Activated T-cell treated with anti-CD3 and anti-CD28 coated beads, Interleukin-2, amount 50 U/mL, for 48 hours (primary cell): ENCODE results near the gene LTBP1.
"Not testable (repeated sequence)": the region's sequence is repeated elsewhere in the genome, so short reads cannot be mapped to it uniquely, and the experiment has no call there.

Source experiments
- DNase-seq, 2 experiments: peaks; one replicate each; pipeline ENCODE4 v3.0.0-alpha.2; 2020

Gene LTBP1

DNA sequence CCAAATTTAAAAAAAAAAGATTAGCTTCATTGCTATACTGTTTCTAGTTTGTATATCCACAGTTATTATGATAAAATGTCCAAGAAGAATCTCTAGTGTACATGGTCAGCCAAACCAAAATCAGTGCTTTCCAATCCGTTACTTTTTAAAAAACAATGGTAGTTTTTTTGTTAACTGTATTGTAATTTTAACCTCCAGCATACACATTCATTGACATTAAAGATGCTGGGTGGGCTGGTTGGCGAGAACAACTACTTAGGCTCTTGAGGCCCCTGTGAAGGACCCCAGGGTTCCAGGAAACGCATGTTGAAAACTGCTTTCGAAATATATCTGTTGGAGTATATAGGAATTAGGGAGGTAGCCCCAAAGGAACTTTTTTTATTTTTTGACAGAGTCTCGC is 422.4 kb downstream of the LTBP1 start:
- no peak for DNase-seq

DNA sequence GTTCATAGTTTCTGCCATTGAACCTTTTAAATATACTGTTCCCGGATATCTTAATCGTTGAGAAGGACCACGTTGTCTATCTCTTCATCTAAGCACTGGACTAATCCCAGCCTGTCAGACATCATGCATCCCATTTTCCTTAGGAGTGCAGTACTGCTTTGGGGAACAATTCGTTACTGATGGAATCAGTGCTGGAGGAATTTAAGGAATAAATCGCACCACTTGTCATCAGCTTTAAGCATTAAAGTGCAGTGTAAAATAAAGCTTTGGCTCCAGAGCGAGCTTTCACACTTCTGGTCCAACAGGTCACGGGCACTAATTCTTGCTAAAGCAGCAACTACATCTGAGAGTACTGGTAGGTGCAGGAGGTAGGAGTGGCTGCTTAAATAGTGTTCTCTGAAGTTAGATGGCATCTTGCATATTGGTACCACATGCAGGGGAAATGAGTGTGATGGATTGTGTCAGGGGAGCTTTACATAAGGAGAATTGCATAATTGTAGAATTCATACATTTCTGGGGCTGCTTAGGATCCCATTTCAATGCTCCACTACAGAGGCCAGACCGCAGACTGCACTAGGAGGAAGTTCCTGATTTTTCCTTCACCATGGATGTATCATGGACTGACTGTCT is 424.0 kb downstream of the LTBP1 start:
- no peak for DNase-seq

DNA sequence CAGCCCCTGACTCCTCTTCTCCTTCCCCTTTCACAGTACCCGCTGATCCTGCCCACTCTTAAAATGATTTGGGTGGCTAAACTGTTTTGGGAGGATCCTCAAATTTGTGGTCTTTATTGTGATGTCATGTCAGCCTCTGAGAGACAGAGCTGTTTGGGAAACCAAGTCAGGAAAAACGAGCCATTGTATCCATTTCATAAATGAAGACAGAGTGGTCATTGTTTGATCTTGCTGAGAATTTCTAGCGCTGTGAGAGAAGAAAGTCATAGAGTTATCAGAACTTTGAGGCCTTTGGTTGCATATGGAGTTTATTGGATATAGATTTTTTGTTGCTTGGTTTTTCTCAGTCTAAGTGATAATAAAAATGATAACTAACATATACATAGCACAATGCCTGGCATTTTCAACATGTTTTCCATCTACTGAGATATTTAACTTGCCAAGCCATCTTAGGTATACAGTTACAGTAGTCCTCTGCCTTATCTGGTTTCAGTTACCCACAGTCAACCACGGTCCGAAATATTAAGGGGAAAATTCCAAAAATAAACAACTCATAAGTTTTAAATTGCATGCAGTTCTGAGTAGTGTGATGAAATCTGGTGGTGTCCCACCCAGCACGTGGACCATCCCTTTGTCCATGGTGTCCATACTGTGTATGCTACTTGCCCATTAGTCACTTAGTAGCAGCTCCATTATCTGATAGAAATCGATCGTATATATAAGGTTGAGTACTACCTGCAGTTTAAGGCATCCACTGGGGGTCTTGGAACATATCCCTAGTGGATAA is 424.7 kb downstream of the LTBP1 start:
- no peak for DNase-seq

DNA sequence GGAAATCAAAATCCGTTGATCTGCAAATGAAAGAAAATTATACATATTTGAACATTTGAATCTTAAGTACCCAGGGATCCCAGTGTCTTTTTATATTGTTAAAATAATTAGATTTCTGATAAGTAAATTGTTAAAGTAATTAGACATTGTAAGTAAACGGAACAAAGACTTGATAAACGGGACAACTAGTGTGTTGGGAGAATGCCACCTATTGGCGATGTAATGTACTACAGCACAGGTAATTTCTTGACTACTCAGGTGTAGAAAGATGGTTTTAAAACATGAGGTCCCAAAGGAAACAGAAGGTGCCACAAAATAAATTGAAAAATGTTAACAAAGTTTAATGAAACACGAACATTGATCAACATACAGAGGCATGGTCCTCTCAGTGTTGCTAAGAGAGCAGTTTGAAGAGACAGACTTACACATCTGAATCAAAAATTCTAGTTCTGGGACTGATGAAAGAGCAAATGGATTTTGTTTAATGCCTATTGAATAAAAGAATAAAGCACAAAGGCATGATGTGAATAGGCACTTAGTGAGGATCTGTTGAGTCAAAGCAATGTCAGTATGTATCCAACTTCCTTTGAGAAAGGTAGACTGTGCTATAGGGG is 426.3 kb downstream of the LTBP1 start:
- no peak for DNase-seq

DNA sequence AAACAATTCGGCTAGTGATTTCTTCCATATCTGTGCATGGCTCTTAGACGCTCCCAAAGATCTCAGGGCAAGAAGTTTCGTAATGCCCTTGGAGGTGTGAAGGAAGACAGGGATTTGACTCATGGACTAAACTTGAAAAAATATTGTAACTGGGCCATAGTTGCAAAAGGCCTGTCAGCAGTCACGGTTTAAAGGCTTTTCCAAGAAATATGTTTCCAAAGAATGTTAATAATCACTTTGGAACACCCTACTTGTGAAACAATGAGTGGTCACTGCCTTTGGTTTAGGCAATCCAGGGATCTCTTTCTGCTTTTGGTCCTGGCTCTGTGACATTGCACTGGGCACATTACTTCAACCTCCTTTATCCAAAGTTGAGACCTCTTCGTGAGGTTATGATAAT is 427.2 kb downstream of the LTBP1 start:
- no peak for DNase-seq

DNA sequence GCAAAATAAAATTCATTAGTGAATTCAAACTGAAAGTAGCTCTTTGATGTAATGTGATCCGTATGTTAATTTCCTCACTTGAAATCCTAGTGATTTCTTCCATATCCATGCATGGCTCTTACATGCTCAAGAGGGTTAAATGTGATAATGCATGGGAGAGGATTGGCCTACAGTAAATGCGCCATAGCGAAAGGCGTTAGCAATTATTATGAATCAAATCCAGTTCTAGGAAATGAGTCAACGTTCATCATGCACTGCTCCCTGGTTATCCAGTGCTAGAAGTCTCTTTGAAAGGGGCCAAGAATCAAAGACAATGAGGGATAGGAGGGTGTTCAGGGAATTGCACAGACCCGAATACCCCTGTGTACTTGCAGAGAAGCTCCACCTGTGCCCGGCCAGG is 428.3 kb downstream of the LTBP1 start:
- no peak for DNase-seq

DNA sequence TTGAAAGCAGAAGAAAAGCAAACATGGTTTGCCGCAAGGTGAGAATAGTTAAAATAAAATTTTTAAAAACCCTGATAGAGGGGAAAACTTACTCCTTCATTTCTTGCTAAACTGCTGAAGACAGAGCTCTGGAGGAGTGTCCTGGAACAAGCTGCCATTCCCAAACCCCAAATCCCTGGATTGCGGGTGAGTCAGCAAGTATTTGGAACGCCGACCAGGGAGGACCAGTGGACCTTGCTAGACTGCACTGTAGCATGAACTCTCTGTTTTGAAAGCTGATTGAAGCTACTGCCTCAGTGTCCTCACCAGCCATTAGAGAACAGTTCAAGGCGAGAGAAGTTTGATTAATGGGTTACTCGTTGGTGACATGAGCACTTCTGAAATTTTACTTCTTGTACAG is 430.3 kb downstream of the LTBP1 start:
- no peak for DNase-seq

DNA sequence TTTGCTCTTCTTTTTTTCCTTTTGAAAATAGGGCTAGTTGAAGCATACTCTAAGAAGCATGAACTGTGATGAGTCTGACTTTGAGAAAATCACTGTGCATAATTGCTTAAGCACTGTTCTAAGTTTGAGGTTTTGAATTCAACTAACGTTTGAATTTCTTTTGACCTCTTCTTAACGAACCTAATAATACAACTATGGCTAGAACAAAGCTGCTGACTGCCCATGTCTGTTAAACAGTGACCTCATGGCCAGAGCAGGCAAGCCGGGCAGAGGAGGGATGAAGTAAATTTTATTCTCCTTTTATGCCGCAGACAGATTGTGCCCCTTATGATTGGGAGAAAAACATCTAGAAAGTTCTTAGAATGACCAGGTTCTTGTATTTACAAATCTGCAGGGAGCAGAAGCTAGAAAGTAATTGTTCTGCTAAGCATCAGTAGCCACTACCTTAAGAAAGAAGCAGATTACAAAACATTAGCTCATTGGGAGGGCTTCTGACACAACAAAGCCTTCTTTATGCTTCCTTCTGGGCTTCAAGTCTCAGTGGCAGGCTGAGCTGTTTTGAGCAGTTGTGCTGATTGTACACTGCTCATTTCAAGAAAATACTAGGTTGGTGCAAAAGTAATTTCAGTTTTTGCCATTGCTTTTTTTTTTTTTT is 431.9 kb downstream of the LTBP1 start:
- no peak for DNase-seq

DNA sequence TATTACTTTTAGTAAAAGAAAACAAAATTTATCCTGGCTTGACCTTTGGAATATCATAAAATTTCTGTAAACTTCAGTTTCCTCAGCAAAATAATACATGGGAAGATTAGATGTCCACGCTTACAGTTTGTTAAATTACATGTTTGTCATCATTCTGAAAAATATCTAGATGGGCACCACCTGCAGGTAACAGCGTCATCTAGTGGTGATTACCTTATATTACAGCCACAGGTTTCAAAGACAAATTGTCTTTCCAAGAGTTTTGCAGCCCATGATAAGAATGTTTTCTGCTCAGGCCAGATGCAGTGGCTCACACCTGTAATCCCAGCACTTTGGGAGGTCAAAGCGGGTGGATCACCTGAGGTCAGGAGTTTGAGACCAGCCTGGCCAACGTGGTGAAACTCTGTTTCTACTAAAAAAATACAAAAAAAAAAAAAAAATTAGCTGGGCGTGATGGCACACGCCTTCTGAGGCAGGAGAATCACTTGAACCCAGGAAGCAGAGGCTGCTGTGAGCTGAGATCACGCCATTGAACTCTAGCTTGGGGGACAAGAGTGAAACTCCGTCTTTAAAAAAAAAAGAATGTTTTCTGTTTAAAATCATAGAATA is 433.4 kb downstream of the LTBP1 start:
- DNase-seq = no peak

DNA sequence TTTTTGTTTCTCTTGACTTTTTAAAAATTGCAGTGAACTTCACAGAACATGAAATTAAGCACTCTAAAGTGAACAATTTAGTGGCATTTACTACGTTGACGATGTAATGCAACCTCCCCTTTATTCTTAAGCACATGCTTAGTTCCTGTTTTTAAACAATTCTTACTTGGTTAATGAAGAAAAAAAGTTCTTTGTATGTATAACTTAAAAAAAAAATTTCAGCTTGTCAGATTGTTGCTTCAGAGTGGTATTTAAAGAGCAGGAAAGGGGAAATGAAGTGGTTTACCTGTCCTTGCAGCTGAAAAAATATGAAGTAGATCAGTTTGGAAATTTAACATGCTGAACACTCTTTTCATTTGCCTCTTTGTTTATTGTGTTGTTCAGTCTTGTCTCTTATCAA is 434.0 kb downstream of the LTBP1 start:
- DNase-seq = no peak

DNA sequence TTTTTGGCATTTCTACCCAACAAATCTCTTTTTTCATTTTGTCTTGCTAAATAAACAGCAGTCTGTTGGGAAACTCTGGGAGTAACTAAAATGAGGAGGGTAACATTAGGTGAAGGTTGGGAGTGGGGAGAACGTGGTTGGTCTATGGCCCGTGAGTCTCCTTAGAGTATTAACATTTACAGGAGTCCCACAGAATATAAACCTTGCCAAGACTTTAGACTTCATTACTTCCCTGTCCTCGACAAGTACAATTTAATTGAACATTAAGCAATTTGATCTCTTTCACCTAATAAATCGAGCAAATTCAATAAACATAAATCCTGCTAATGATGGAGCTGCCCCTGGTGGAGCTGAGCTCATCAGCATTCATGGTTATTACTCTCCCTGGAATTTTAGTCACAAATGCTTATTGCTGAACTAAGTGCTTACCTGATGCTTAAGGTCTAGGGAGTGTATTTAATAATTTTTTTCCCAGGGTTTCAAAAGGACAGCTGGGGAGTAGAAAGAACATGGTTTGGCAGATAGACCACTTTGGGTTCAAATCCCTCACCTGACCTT is 434.6 kb downstream of the LTBP1 start:
- DNase-seq = no peak

DNA sequence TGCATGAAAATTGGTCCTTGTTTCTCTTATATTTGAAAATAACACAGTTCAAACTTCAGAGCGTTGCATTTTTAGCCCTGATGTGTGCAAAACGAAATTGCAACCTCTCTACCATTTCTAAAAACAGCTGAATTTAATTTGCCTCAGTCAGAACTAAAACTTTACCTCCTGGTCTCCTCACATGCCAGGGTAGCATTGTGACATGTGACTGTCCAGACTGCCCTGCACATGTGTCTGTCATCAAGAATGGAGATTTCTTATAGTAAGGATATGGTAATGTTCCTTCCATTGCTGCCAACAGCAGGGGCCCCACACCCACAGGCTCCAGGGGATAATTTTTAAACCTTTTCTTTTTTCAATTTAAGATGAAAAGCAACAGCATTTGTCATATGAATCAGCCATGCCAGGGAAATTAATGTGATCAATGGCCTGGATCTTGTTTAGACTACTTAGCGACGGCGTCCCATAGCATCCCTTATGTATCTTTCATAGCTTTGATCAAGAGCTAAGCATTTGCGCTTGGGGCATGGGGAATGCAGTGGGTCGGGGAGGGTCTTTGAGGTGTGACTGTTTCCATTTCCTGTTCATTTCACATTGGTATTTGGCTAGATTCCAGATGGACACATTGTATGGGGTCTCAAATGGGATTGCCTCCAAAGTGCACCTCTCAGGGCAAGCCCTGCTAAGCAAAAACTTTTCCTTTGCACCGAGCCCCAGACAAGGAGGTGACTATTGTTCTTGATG is 437.3 kb downstream of the LTBP1 start:
- no peak for DNase-seq

DNA sequence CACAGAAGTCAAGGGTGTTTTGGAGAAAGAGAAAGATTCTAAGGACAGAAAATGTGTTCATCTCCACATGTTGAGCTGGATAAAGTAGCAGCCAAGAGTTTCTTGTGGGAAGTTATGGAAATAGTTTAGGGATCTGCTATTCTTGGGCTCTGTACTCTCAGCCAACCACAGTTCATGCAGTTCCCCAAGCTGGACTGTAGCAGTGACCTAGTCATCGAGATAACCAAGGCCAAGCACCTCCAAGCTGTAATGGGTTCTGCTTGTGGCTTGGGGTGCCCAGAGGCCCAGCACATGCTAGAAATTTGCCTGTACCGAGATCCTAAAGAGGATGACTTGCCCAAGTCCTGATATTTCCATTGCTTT is 437.8 kb downstream of the LTBP1 start:
- DNase-seq = no peak

DNA sequence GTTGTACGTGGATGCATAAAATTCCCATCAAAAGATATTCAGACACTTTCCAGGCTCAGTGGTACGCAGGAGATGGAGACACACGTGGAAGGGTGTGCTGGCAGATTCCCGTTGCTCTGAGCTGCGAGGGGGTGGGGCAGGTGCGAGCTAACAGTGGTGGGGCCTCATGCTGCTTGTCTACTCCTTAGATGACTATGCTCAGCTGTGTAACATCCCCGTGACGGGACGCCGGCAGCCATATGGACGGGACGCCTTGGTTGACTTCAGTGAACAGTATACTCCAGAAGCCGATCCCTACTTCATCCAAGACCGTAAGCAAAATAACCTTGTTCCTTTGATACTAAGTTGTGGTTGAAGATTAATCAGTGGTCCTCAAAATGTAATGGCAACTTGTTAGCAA is 442.2 kb downstream of the LTBP1 start:
- no peak for DNase-seq

DNA sequence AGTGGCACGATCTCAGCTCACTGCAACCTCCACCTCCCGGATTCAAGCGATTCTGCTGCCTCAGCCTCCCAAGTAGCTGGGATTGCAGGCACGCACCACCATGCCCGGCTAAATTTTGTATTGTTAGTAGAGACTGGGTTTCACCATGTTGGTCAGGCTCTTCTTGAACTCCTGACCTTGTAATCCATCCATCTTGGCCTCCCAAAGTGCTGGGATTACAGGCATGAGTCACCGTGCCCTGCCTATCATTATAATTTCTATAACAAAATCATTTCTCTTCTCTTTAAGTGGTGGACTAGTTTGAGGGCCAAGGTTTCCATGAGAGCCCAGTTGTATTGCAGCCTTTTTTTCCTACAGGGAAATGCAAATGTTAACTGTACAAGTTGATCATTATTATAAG is 442.9 kb downstream of the LTBP1 start:
- DNase-seq = not testable (repeated sequence)

DNA sequence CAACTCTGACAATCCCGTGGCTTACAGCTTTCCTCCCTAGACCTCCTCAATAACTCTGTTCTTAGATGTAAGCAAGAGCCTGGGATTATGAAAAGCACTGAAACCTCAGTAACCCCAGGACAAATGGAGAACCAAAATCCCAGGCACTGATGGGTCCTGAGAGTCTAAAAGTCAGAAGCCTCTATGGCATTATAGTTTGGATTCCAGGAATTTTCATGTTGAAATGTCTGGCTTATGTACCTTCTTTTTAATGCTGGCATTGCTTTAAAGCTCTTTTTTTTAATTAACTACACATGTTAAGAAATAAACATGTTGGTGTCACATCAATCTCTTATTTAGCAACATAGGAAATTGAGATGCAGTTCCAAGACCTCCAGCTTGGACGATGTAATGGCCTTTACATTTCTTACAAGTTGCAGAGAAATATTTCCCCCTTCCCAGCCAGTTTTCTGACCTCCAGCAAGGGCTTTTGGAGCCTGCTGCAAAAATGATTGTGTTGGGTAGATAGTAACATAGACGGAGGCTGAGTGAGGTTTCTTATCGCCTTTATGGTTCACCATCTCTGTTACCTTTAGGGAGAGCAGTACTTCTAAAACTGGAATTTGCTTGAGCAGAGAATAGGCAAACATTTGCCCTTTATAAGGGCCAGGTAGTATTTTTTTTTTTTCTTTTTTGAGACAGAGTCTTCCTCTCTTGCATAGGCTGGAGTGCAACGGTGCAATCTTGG is 444.9 kb downstream of the LTBP1 start:
- DNase-seq = no peak

DNA sequence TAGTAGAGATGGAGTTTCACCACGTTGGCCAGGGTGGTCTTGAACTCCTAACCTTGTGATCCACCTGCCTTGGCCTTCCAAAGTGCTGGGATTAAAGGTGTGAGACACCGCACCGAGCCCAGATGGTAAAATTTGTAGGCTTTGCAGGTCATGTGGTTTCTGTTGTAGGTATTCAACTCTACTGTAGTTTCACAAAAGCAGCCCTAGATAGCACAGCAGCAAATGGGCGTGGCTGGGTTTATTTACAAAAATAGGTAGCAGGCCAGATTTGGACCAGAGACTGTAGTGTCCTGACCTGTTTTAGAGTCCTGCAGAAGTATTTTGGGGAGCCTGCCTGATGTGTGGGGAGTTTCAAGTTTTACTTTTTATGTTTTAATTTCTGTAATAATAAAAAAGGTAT is 445.6 kb downstream of the LTBP1 start:
- no peak for DNase-seq

DNA sequence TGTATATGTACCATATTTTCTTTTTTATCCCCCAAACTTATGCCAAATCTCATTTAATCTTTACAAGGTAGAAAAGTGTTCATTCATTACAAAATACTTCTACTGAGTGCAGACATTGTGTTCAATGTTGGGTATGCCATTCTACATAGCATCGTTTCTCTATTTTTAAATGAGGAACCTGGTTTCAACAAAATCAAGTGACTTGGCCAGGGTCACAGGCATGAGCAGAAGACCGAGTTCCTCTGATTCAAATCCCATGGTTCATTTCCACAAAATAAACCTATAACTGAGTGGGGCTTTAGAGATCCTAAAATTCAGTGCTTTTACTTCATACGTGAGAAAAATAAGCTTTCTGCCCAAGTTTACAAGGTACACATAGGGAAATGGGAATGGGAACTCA is 448.3 kb downstream of the LTBP1 start:
- DNase-seq = no peak

DNA sequence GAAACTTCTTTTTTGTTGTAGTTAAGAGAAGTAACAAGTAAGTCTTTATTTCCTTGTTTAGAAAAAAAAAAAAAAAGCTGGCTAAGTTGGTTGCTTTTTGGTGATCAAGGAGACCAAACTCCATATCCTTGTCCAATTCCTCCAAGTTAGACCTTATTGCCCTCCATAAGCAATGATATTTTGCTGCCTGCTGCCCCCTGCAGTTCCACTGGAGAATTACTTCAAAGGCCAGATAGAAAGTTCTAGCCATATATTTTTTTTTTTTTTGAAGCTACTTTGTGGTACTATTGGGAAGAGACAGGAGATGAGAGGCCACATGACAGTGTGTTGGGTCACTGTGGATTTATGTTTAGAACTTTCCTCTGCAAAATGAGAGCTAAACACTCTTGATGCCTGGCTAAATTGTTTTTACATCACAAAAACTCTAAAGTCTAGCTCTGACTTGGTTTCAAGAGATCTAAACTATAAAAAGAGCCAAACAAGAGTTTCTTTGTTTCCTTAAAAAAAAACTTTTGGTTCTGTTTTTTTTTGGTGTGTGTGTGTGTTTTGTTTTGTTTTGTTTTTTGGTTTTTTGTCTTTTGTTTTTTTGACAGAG is 449.0 kb downstream of the LTBP1 start:
- DNase-seq = peak; percentile 73 to 74

DNA sequence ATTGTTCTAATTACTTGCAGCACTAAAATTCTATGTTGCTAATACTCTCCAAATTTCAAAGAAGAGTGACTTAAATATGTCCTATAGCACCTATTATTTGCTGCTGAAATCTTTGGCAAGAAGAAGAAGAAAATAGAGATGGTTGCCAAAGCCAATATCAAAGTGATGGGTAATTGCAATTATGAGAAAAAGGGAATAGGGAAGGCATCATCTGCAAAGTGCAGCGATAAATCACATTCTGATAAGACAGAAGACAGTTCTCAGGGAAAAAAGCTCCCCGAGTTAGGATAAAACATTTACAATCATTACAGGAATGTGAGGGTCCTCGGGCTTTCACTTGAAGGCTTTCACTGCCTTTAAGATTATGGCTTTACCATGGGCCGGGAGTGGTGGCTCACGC is 457.6 kb downstream of the LTBP1 start:
- DNase-seq = no peak

DNA sequence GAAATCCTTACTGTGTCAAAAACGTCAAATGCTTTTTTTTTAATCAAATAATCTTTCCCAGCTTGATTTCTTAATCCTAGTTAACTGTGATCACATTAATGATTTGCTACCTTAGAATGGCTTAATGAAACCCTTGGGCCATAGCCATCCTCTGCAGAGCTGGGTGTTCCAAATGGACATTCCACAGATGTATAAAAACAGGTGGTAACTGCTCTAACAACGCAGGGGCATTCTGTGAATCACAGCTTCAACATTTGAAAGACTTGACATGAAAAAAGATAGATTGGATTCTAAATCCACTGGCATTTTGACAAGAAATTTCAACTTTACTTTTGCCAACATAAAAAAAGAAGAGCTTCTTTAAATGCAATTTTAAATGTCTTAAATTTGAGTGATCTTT is 459.9 kb downstream of the LTBP1 start:
- no peak for DNase-seq
